ENCODE data around the gene OR5AS1. TPM values are rescaled to one million over a fixed set of nuclear protein-coding genes. Genes with fewer than 3 reads are reported as not detected.
"Not testable (repeated sequence)": the region's sequence is repeated elsewhere in the genome, so short reads cannot be mapped to it uniquely, and the experiment has no call there.

The OR5AS1 gene
- total RNA-seq: not detected in 2 replicates

DNA sequence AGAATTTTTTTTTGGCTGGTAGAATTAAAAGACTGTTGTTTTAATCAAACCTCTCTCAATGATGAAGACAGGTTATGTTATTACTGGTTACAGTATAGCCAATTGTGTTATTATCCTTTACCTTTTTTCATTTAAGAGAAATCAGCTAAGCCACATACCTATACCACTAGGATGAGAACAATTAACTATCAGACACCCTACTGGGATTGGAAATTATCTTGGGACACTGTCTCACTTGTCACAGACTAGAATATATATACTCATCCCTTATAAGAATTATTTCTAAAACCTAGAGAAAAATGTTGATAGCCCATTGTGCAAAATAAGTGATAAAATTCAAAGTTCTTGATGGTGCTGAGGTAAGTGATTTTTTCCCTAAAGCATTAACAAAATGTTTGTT lies at the start of gene OR5AS1:
OR5AS1 (plus strand) TSS at position 301 of the 400 bp plus-strand sequence. CDS start 2,765 bp downstream, outside the sequence.
- intact Hi-C loops (cut with micrococcal nuclease): no loop called here

DNA sequence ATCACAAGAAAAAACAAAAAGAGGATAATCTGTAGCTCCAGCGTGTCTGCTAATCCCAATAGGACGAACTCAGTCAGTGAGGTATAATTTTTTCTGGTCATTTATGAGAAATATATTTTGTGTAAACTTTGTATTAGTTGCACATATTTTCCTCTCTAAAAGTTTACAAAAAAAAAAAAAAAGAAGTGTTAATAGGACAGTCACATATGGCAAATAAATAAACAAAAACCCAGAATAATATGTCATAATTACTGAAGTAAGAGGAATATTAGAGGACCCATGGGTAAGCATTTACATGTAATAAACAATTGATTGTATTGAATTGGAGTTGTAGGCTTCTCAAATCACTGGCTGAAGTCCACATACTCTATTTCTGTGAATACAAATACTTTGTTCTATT lies 32.9 kb upstream of the OR5AS1 start, which contains the start of gene OR5F1:
OR5F1 (minus strand) TSS at position 101 of the 400 bp plus-strand sequence; CDS start at position 101, 0 bp downstream.
- intact Hi-C loops (cut with micrococcal nuclease): no loop called here

DNA sequence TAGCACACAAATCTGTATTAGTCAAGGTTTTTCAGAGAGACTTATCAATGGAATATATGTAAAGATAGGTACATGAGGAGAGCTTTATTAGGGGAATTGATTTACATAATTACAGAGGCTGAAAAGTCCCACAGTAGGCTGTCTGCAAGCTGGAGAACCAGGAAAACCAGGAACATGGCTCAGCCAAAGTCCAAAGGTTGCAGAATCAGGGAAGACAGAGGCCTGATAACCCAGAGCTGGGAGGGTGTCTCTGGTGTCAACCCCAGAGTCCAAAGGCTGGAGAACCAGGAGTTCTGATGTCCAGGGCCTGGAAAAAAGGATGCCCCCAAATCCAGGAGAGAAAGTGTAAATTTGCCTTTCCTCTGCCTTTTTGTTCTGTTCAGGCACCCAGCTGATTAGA lies 16.7 kb upstream of the OR5AS1 start:
- intact Hi-C loops (cut with micrococcal nuclease): no loop called here

DNA sequence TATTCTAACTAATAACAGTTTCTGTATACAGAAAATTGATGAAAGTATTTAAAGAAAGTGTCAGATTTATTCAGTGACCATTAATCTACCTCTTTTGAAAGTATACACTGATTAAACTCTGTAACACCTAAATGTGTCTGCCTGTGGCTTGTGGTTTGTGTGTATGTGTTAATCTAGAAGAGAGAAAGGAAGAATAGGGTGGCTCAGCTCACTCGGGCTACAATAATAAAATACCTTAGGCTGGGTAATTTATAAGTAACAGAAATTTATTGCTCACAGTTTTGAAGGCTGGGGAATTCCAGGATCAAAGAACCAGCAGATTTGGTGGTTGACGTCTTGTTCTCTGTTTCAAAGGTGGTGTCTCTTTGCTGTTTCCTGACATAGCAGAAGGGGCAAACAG lies 13.6 kb upstream of the OR5AS1 start:
- intact Hi-C loops (cut with micrococcal nuclease): no loop called here

DNA sequence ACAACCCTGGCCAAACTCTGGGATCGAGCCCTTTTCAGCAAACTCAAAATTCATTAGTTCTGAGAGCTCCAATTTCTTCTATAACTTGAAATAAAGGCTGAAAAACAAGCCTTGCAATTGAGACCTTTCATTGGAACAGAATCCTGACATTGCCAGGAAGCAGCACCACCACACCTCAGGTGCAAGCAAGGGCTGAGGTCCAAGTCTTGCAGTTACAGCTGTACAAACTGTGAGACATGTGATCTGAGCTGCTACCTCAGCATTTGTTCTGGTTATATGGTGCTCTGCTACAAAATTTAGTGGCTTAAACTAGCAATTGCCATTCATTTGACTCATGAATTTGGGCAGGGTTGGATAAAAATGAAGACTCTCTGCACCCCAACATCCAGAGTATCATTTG lies 18.1 kb downstream of the OR5AS1 start:
- intact Hi-C loops (cut with micrococcal nuclease): no loop called here

DNA sequence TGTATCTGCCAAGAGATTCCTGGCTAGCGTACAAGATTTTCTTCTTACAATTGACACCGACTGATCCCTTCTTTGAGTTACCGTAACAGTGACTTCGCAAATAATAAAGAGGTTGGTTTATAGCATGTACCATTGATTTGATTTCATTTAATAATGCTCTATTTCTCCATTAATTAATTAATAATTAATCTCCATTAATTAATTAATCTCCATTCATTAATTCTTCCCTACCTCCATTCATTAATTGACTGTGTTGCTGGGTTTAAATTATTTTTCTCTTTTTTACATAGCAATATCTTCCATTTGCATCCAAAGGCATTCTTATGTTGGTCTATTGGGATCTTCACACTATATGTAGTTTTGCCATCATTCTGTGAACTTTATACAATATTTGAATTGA lies 21.0 kb downstream of the OR5AS1 start:
- intact Hi-C loops (cut with micrococcal nuclease): no loop called here

DNA sequence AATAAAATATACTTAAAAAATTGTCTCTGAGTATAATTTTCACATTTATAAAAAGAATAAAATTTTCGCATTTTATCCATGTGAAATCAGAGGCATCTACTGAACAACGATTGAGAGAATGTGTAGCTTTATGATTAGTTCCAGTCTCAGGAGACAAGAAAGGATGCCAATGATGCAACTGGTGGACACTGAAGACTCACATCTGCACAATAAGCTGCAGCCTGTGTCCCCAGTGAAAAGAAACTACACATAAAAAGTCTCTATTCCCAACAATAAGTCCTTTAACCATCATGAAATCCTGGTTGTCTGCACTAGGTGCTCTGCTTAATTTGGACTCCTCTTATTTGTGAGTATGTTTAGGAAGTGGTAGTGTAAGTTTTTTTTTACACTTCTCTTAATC lies 22.0 kb downstream of the OR5AS1 start:
- intact Hi-C loops (cut with micrococcal nuclease): no loop called here

DNA sequence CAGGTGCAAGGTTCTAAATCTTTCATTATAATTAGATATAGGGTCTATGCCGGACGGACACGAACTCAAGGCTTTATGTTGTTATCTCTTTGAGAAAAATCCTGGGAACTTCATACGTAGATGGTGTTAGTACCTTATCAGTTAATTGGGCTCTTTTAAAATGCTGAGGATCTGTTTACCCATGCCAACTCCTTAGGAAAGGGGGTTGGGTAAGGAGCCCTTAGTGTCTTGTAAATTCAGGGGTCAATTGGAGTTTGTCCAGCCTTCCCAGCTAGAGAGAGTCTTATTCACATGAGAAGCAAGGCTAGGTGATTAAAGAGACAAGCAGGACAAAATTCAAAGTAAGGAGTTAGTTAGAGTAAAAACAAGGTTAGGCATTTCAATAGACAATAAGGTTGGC lies 28.9 kb downstream of the OR5AS1 start:
- intact Hi-C loops (cut with micrococcal nuclease): not testable (repeated sequence)

DNA sequence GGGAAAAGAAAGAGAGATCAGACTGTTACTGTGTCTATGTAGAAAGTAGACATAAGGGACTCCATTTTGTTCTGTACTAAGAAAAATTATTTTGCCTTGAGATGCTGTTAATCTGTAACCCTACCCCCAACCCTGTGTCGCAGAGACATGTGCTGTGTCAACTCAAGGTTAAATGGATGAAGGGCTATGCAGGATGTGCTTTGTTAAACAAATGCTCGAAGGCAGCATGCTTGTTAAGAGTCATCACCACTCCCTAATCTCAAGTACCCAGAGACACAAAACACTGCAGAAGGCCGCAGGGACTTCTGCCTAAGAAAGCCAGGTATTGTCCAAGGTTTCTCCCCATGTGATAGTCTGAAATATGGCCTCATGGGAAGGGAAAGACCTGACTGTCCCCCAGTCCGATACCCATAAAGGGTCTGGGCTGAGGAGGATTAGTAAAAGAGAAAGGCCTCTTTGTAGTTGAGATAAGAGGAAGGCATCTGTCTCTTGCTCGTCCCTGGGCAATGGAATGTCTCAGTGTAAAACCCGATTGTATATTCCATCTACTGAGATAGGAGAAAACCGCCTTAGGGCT lies 30.3 kb downstream of the OR5AS1 start:
- intact Hi-C loops (cut with micrococcal nuclease): not testable (repeated sequence)

DNA sequence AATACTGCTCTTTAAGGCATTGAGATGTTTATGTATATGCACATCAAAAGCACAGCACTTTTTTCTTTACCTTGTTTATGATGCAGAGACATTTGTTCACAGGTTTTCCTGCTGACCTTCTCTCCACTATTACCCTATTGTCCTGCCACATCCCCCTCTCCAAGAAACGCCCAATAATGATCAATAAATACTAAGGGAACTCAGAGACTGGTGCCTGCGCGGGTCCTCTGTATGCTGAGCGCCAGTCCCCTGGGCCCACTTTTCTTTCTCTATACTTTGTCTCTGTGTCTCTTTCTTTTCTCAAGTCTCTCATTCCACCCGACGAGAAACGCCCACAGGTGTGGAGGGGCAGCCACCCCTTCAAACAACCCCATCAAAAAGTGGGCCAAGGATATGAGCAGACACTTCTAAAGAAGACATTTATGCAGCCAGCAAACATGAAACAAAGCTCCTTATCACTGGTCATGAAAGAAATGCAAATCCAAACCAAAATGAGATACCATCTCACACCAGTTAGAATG lies 30.9 kb downstream of the OR5AS1 start:
- intact Hi-C loops (cut with micrococcal nuclease): not testable (repeated sequence)

DNA sequence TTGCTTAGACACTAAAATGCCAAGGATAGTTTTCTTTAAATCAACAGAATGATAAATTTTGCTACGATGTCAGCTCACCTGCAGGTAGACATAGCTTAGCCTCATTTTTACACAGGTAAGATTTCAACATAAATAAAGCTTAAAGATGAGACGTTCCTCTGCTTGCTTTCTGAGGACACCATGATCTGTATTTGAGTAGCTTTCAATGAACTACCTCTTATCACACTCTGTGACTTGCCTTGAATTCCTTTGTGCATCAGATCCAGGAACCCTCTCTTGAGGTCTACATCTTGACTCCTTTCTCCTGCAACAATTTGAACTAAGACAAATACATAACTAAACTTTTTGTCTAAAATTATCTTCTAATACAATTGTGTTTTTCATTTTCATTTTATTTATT lies 39.5 kb downstream of the OR5AS1 start:
- intact Hi-C loops (cut with micrococcal nuclease): no loop called here

Other genes with a start within 250 kb of the OR5AS1 start
- gene OR5D14, start 232.1 kb upstream of the OR5AS1 start, total RNA-seq: not detected in 2 replicates
- gene OR5L1, start 216.3 kb upstream of the OR5AS1 start, total RNA-seq: not detected in 2 replicates
- not detected in 2 replicates for gene OR5D18, start 208.0 kb upstream of the OR5AS1 start, total RNA-seq
- gene OR5L2, start 200.4 kb upstream of the OR5AS1 start, total RNA-seq: not detected in 2 replicates
- gene OR5D16, start 188.9 kb upstream of the OR5AS1 start, total RNA-seq: not detected in 2 replicates
- not detected in 2 replicates for gene TRIM51, start 144.4 kb upstream of the OR5AS1 start, total RNA-seq
- gene OR5W2, start 113.1 kb upstream of the OR5AS1 start, total RNA-seq: not detected in 2 replicates
- not detected in 2 replicates for gene OR5I1, start 91.3 kb upstream of the OR5AS1 start, total RNA-seq
- not detected in 2 replicates for gene OR10AG1, start 57.7 kb upstream of the OR5AS1 start, total RNA-seq
- gene OR5F1, start 33.0 kb upstream of the OR5AS1 start, total RNA-seq: not detected in 2 replicates
- not detected in 2 replicates for gene OR8I2, start 65.7 kb downstream of the OR5AS1 start, total RNA-seq
- gene OR8H2, start 76.0 kb downstream of the OR5AS1 start, total RNA-seq: not detected in 2 replicates
- gene OR8H3, start 94.7 kb downstream of the OR5AS1 start, total RNA-seq: not detected in 2 replicates
- not detected in 2 replicates for gene OR8J3, start 112.5 kb downstream of the OR5AS1 start, total RNA-seq
- gene OR8K5, start 132.7 kb downstream of the OR5AS1 start, total RNA-seq: not detected in 2 replicates
- not detected in 2 replicates for gene OR5J2, start 149.0 kb downstream of the OR5AS1 start, total RNA-seq
- not detected in 2 replicates for gene OR5T2, start 206.6 kb downstream of the OR5AS1 start, total RNA-seq
- not detected in 2 replicates for gene OR5T3, start 224.6 kb downstream of the OR5AS1 start, total RNA-seq
- not detected in 2 replicates for gene OR5T1, start 246.5 kb downstream of the OR5AS1 start, total RNA-seq

Measured in T-helper 1 cell treated with Interleukin-12 subunit alpha and Interleukin-12 subunit beta and Interleukin-4 antibody, amounts not matched to agents 30 ng/mL and 1 ng/mL, for 36 hours (primary cell).